IPS DF 6.9 (cell line): Measurements from ENCODE around the gene PLEKHG3.

Experiments
- DNase-seq: peaks from one replicate; pipeline ENCODE4 v3.0.0-alpha.2; 2013; ENCODE audit warnings: low read depth, low spot score
- H3K27ac ChIP-seq: one replicate; pipeline ENCODE4 v1.5.1; 2013; ENCODE audit warnings: low read length, control low read depth
- H3K27me3 ChIP-seq: 2 replicates; pipeline ENCODE4 v1.6.1; 2013; ENCODE audit warnings: mild to moderate bottlenecking, low read length; ENCODE audit not compliant: control insufficient read depth, insufficient read depth
- H3K36me3 ChIP-seq: 2 replicates; pipeline ENCODE4 v1.6.1; 2013; ENCODE audit warnings: low read length; ENCODE audit not compliant: control insufficient read depth, insufficient read depth
- H3K4me1 ChIP-seq: 2 replicates; pipeline ENCODE4 v1.6.1; 2013; ENCODE audit warnings: low read length; ENCODE audit not compliant: control insufficient read depth, insufficient read depth
- H3K4me3 ChIP-seq: 2 replicates; pipeline ENCODE4 v1.5.1; 2013; ENCODE audit warnings: mild to moderate bottlenecking, low read length
- H3K9me3 ChIP-seq: 2 replicates; pipeline ENCODE4 v1.6.1; 2013; ENCODE audit warnings: low read length, inconsistent platforms; ENCODE audit not compliant: control insufficient read depth, insufficient read depth
- whole genome bisulfite sequencing: extraction: QIAGEN DNeasy Blood & Tissue Kit; methylation state at CpG from one replicate; pipeline ENCODE4 v1.1.7; 2013; ENCODE audit warnings: mixed read lengths, missing lambda C conversion rate; ENCODE audit not compliant: insufficient read length, insufficient coverage; 5-methylcytosine and 5-hydroxymethylcytosine counted together

PLEKHG3 gene

DNA sequence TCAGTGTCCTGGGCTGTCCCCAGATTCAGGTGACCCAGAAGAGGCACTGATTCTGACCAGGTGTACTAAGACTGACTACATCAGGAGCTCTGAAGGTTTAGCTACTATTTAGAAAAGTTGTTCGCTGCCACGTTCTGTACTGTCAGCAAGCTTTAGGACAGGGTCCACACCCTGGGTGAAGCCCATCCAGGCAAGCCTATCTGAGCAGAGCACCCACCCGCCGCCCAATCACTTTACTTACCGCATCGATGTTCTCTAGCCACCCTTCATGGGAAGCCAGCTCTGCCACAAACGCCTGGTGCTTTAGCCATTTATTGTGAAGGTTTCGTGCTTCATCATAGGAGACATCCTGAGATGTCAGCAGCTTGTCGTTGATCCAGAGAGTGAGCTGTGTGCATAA is 79.8 kb downstream of the PLEKHG3 start:
- Histone ChIP-seq H3K4me3 (no peak overlapping the region), H3K4me1 (no peaks in the 10 kb centered on the region), H3K9me3 (no peaks in the 10 kb centered on the region), H3K27me3 (no peaks in the 10 kb centered on the region), H3K27ac (no peak overlapping the region), H3K36me3 (no peaks in the 10 kb centered on the region)
- DNase-seq, result no peak
- no CpG with 5 or more reads among the region's 9 CpGs for whole genome bisulfite sequencing

DNA sequence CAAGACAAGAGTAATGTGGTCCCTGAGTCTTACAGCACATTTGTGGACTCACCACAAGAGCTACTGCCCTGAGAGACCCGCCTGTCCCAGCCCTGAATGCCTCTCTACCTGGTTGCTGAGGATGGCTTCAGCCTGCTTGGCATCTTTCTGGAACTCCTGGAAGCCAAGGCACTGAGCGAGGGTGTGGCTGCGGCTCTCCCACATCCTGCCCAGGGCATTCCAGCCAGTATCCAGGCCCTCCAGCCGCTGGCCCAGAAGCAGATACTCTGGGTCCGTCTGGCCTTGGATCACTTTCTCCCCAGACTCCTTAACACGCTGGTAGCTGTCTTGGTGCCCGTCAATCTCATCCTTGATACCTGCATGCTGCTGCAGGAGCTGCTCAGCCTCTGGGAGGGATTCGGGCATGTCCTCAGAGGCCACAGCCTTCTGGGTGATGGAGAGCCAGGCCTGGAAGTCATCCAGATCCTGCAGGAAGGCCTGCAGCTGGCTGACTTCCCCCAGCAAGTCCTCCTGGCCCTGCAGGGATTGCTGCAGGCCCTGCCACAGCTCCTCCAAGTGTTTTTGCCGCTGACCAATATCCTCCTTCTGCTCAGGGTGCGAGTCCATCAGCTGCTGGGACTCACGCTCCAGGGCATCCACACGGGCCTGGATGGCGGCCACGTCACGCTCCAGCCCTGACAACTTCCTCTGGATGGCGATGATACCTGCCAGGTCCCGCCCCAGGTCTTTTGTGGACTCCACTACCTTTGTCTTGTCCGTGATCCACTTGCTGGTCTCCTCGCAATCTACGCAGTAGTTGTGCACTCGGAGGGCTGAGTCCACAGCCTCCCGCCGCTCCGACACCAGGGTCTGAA is 82.3 kb downstream of the PLEKHG3 start:
- Histone ChIP-seq H3K4me1 (no peaks in the 10 kb centered on the region), H3K27ac (no peak overlapping the region), H3K36me3 (no peaks in the 10 kb centered on the region), H3K9me3 (no peaks in the 10 kb centered on the region), H3K27me3 (no peaks in the 10 kb centered on the region), H3K4me3 (no peak overlapping the region)
- WGBS, result no CpG with 5 or more reads among the region's 24 CpGs
- no peak for DNase-seq

DNA sequence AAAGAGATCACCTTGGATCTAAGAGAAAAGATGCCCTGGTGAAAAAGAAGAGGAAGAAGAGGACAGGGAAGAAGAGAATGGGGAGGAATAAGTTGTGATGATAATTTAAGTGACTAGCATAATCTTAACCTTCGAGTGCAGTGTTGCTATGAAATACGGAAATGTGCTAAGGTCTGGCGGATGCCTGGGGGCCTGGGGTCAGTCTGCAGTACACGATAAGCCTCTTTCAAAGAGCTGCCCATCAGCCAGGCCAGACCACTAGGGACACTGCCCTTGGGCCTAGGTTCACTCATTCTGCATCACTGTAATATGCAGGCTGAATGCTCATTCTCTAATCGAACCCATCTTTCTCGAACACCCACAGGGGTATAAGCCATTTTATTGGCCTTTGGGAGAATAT is 83.4 kb downstream of the PLEKHG3 start:
- no CpG with 5 or more reads among the region's 6 CpGs for WGBS
- Histone ChIP-seq H3K9me3 (no peaks in the 10 kb centered on the region), H3K27me3 (no peaks in the 10 kb centered on the region), H3K36me3 (no peaks in the 10 kb centered on the region), H3K4me3 (no peak overlapping the region), H3K27ac (no peak overlapping the region), H3K4me1 (no peaks in the 10 kb centered on the region)
- no peak for DNase-seq

DNA sequence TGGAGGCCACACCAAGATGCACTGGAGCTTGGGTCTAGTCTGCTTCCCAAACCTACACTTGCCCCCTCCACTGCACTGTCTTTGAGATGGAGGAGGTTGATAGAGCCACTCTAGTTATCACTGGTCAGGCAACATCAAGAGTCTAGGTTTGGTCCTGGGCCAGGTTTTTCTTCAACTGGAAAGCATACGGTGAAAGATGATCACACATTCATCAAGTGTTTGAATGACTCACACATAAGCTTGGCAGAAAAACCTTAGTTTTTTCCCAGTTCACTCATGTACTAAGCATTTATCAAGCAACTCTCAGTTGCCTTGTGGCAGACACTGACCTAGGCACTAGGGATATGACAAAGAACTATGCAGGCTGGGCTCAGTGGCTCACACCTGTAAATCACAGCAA is 84.5 kb downstream of the PLEKHG3 start:
- Histone ChIP-seq H3K27ac (no peak overlapping the region), H3K27me3 (no peaks in the 10 kb centered on the region), H3K4me1 (no peaks in the 10 kb centered on the region), H3K9me3 (no peaks in the 10 kb centered on the region), H3K36me3 (no peaks in the 10 kb centered on the region), H3K4me3 (no peak overlapping the region)
- no CpG with 5 or more reads among the region's 1 CpG for WGBS
- no peak for DNase-seq

DNA sequence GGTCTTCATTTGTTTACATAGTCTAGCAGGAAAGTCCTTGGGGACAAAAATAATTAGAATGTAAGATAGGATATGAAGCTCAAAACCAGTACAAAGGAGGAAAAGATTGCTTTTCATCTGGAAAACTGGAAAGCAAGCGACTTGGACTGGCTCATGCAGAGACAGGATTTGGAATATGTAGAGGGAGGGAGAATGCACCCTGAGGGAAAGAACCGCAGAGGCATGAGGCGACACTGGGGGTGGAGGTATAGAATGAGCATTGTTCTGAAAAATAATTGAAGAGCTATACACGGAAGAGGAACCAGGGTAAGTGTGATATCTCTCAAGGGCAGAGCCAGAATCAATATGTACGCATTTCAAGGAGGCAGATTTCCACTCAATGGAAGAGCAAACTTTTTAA is 85.5 kb downstream of the PLEKHG3 start:
- H3K27ac ChIP-seq, result no peak overlapping the region
- no CpG with 5 or more reads among the region's 5 CpGs for WGBS

DNA sequence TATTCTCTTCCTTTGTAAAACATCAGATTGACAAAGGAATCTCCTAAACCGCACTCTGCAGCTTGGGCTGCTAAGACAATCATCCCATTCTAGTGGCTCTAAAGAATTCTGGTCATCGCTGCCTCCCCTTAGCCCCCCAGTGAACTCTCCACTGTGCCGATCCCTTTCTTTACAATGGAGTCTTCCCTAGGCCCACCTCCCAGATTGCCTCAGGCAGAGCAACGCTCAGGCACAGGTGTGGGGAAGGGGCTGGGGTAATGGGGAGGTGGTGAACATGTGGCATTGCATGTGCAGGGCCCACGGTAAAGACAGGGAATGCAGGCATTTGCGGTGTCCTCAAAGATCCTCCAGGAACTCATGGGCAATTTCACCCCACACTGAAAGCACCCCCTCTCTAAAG is 86.3 kb downstream of the PLEKHG3 start:
- H3K36me3 ChIP-seq, result no peaks in the 10 kb centered on the region
- no CpG with 5 or more reads among the region's 6 CpGs for WGBS
- no peak for DNase-seq
- no peaks in the 10 kb centered on the region for H3K9me3 ChIP-seq
- H3K27ac ChIP-seq, result no peak overlapping the region
- H3K27me3 ChIP-seq, result no peaks in the 10 kb centered on the region
- no peaks in the 10 kb centered on the region for H3K4me1 ChIP-seq
- H3K4me3 ChIP-seq, result no peak overlapping the region

More for the DNA sequence above, 85.5 kb downstream of the PLEKHG3 start:
- Histone ChIP-seq H3K4me3 (no peak overlapping the region), H3K4me1 (no peaks in the 10 kb centered on the region), H3K9me3 (no peaks in the 10 kb centered on the region), H3K27me3 (no peaks in the 10 kb centered on the region), H3K36me3 (no peaks in the 10 kb centered on the region)
- no peak for DNase-seq

DNA sequence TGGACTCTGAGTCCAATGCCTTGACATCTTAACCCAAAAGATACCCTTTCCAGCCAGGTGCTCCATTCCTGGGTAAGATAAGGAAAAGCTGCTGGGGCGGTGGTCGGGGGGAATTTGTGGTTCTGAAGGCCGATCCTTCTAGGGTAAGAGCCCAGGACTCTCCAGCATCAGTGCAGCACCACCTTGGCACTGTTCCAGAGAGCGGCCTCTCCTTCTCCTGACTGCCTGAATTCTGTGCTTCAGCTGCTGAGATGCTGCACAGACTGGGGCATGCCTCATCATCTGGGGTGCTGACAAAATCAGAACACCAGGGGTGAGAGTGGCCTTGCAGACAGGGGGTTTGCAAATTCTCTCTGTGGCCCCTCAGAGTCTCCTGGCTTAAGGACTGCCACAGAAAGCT is 88.0 kb downstream of the PLEKHG3 start:
- Histone ChIP-seq H3K4me1 (no peaks in the 10 kb centered on the region), H3K4me3 (no peak overlapping the region), H3K36me3 (no peaks in the 10 kb centered on the region), H3K9me3 (no peaks in the 10 kb centered on the region), H3K27me3 (no peaks in the 10 kb centered on the region), H3K27ac (no peak overlapping the region)
- WGBS, result no CpG with 5 or more reads among the region's 4 CpGs
- DNase-seq, result no peak

DNA sequence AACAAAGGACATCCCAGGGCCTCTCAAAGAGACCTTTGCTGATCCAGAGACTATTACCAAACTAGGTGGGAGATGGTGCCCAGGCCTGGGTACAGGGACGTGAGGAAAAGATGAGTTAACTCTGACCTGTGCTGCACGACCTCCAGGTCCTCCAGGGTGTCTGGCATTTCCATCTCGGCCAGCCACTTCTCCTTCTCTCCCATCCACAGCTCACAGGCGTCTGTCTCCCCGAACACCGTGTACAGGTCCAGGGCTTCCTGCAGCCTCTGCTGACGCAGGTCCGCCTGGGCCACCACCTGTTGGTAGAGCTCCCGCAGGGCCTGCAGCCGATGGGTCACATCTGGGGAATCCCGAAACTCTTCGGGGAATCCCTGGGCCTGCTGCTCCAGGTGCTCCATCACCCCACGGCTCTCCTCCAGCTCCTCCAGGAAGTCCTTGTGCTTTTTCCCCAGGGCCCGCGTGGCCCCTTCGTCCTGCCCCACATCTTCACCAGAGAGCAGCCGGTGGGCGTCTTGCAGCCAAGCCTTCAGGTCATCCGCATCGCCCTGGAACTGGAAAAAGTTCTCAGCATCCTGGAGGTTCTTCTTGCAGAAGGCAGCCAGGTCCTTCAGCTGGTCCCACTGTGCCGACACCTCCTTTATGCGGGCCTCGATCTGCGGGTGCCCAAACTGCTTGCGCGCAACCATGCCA is 88.8 kb downstream of the PLEKHG3 start:
- no CpG with 5 or more reads among the region's 26 CpGs for WGBS
- DNase-seq, result no peak
- no peaks in the 10 kb centered on the region for H3K9me3 ChIP-seq

DNA sequence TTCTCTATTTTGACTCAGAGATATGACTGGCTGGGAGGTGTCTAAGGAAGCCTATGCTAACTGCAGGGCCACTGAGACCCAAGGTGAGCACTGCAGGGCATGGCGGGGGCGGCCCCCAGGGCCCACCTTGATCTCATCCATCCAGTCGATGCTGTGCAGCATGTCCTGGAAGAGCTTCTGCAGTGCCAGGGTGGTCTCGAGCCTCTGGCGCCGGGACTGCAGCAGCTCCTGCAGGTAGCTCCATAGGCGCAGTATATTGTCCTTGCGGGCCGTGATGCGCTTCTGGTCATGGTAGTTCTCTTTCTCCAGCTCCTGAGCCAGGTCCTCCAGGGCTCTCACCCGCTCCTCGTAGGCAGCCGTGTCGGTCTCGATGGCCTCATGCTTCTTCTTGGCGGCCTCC is 91.0 kb downstream of the PLEKHG3 start:
- WGBS, result no CpG with 5 or more reads among the region's 16 CpGs
- Histone ChIP-seq H3K36me3 (no peaks in the 10 kb centered on the region), H3K4me3 (no peak overlapping the region), H3K27ac (no peak overlapping the region), H3K4me1 (no peaks in the 10 kb centered on the region), H3K27me3 (no peaks in the 10 kb centered on the region), H3K9me3 (no peaks in the 10 kb centered on the region)
- DNase-seq, result no peak

More for the DNA sequence above, 88.8 kb downstream of the PLEKHG3 start:
- no peaks in the 10 kb centered on the region for H3K4me1 ChIP-seq
- H3K27ac ChIP-seq, result no peak overlapping the region
- H3K4me3 ChIP-seq, result no peak overlapping the region
- H3K36me3 ChIP-seq, result no peaks in the 10 kb centered on the region
- no peaks in the 10 kb centered on the region for H3K27me3 ChIP-seq

DNA sequence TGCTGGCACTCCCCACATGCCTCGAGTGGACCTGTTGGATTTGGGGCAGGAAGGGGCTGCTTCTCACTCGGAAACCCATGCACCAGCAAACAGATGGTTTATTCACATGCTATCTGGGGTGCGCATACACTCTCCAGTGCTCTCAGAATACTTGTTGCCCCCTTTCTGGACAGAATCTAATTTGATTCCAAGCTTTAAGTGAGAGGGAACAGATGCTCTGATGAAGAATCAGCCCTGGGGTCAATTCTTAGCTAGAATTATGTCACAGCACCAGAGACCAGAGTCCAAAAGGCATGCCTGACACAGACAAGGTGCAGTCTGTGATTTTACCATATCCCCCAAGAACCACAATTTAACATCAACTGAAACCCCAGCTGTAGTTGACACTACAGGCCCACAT is 91.7 kb downstream of the PLEKHG3 start:
- H3K4me3 ChIP-seq, result no peak overlapping the region
- no CpG with 5 or more reads among the region's 3 CpGs for WGBS
- no peak for DNase-seq
- H3K9me3 ChIP-seq, result no peaks in the 10 kb centered on the region
- no peaks in the 10 kb centered on the region for H3K27me3 ChIP-seq
- H3K27ac ChIP-seq, result no peak overlapping the region
- no peaks in the 10 kb centered on the region for H3K4me1 ChIP-seq
- H3K36me3 ChIP-seq, result no peaks in the 10 kb centered on the region
